HL-60 (cell line): Measurements from ENCODE around the gene CYP1B1.

Experiments used
- DNase-seq, 2 experiments: peaks; one replicate each; pipeline ENCODE4 v3.0.0-alpha.2; 2010 to 2020; ENCODE audit warnings: low read depth in 1 of 2, low spot score in 1 of 2
- H3K27ac ChIP-seq: fragments of 250-450 bp; sonication (Bioruptor Pico); replicated peaks from 2 replicates; pipeline ENCODE4 v1.5.1; 2020; ENCODE audit warnings: mild to moderate bottlenecking, moderate library complexity
- H3K27me3 ChIP-seq: fragments of 250-450 bp; sonication (Bioruptor Pico); 2 replicates; pipeline ENCODE4 v1.5.1; 2021; ENCODE audit warnings: mild to moderate bottlenecking, moderate library complexity; ENCODE audit not compliant: insufficient read depth, poor library complexity, severe bottlenecking
- H3K4me3 ChIP-seq: replicated peaks from 2 replicates; pipeline ENCODE4 v1.5.1; 2011; ENCODE audit warnings: mild to moderate bottlenecking, control low read depth, low read length; ENCODE audit not compliant: insufficient read depth
- GABPA ChIP-seq: IDR thresholded peaks from 2 replicates; pipeline ENCODE4 v1.6.1; 2012; ENCODE audit warnings: low read depth
- POLR2AphosphoS5 ChIP-seq: IDR thresholded peaks from 2 replicates; pipeline ENCODE4 v1.6.1; 2012; ENCODE audit warnings: low read depth
- SPI1 ChIP-seq: IDR thresholded peaks from 2 replicates; pipeline ENCODE4 v1.6.1; 2012; ENCODE audit warnings: low read depth, mild to moderate bottlenecking, borderline replicate concordance
- TF ChIP-seq, protein P1 (sequence below): IDR thresholded peaks from one replicate; pipeline ENCODE4 v1.5.1; 2011; ENCODE audit warnings: low read length, control low read depth, inconsistent platforms; ENCODE audit not compliant: insufficient read depth
- TF ChIP-seq, protein P2 (sequence below): IDR thresholded peaks from 2 replicates; pipeline ENCODE4 v1.6.1; 2012; ENCODE audit warnings: low read depth; ENCODE audit not compliant: insufficient replicate concordance

The CYP1B1 gene

DNA sequence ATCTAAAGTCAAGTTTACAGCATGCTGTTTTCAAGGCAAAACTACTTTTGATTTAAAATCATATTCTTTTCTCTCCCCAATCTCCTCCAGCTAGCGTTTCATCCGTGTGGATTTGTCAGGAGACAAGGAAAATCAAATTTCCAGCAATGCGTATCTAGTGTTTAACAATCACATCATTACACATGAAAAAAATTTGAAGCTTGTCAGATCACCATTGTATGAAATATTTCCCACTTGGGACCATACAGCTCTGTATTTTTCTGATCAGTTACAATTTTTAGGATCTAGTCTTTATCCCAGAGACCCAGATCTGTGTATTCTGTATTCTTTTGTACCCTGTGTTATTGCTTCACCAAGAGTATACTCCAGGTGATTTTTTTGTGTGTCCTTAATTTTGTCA lies 28.6 kb upstream of the CYP1B1 start:
- Histone ChIP-seq H3K27ac (no peak overlapping the region), H3K27me3 (no peaks in the 10 kb centered on the region), H3K4me3 (no peak overlapping the region)
- DNase-seq, result no peak
- TF ChIP-seq, protein P1, sequence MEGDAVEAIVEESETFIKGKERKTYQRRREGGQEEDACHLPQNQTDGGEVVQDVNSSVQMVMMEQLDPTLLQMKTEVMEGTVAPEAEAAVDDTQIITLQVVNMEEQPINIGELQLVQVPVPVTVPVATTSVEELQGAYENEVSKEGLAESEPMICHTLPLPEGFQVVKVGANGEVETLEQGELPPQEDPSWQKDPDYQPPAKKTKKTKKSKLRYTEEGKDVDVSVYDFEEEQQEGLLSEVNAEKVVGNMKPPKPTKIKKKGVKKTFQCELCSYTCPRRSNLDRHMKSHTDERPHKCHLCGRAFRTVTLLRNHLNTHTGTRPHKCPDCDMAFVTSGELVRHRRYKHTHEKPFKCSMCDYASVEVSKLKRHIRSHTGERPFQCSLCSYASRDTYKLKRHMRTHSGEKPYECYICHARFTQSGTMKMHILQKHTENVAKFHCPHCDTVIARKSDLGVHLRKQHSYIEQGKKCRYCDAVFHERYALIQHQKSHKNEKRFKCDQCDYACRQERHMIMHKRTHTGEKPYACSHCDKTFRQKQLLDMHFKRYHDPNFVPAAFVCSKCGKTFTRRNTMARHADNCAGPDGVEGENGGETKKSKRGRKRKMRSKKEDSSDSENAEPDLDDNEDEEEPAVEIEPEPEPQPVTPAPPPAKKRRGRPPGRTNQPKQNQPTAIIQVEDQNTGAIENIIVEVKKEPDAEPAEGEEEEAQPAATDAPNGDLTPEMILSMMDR, result no peak
- TF ChIP-seq GABPA (no peak), POLR2AphosphoS5 (no peak), SPI1 (no peak)
- TF ChIP-seq, protein P2, sequence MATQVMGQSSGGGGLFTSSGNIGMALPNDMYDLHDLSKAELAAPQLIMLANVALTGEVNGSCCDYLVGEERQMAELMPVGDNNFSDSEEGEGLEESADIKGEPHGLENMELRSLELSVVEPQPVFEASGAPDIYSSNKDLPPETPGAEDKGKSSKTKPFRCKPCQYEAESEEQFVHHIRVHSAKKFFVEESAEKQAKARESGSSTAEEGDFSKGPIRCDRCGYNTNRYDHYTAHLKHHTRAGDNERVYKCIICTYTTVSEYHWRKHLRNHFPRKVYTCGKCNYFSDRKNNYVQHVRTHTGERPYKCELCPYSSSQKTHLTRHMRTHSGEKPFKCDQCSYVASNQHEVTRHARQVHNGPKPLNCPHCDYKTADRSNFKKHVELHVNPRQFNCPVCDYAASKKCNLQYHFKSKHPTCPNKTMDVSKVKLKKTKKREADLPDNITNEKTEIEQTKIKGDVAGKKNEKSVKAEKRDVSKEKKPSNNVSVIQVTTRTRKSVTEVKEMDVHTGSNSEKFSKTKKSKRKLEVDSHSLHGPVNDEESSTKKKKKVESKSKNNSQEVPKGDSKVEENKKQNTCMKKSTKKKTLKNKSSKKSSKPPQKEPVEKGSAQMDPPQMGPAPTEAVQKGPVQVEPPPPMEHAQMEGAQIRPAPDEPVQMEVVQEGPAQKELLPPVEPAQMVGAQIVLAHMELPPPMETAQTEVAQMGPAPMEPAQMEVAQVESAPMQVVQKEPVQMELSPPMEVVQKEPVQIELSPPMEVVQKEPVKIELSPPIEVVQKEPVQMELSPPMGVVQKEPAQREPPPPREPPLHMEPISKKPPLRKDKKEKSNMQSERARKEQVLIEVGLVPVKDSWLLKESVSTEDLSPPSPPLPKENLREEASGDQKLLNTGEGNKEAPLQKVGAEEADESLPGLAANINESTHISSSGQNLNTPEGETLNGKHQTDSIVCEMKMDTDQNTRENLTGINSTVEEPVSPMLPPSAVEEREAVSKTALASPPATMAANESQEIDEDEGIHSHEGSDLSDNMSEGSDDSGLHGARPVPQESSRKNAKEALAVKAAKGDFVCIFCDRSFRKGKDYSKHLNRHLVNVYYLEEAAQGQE, result no peak

DNA sequence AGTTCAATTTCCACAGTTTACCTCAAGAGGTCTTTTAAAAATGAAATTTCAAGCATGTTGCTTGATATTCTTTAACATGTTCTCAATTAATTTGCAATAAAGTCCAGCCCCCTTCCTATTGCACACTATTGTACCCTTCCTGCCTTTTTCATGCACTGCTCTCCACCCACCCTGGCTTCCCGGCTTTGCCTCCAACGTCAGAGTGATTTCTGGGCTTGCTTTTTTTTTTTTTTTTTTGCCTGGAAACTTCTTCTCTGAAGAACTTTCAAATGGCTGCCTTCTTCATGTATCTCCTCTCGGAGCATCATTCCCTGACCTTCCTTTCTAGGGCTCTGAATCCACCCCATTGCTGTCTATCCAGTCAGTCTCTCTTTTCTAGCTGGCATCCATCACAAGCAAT lies 24.4 kb upstream of the CYP1B1 start:
- Histone ChIP-seq H3K27ac (no peak overlapping the region), H3K27me3 (no peaks in the 10 kb centered on the region), H3K4me3 (no peak overlapping the region)
- no peak for DNase-seq
- TF ChIP-seq GABPA (no peak), SPI1 (no peak), POLR2AphosphoS5 (no peak)
- TF ChIP-seq, protein P1, result no peak
- TF ChIP-seq, protein P2, result no peak

GRCh38 chr2:38099099-38100028 lies 23.4 kb upstream of the CYP1B1 start:
- no peak for DNase-seq
- H3K4me3 ChIP-seq, result peak overlapping the region; percentile 31
- H3K27me3 ChIP-seq, result no peaks in the 10 kb centered on the region

More at GRCh38 chr2:38099099-38100028, 23.4 kb upstream of the CYP1B1 start:
- TF ChIP-seq, protein P1, result no peak
- TF ChIP-seq GABPA (no peak), SPI1 (no peak), POLR2AphosphoS5 (no peak)
- TF ChIP-seq, protein P2, result no peak
- peak overlapping the region; percentile 95 for H3K27ac ChIP-seq
